ENCODE data around the gene SYNGR1.

SYNGR1 gene

GRCh38 chr22:39427751-39428596 lies 78.2 kb downstream of the SYNGR1 start:
- H3K4me3 ChIP-seq (ENCODE audit: control insufficient read depth in 1 of 7, extremely low read depth in 1 of 7, insufficient read depth in 4 of 7, low read depth in 2 of 7, low read length in 6 of 7), result no peak overlapping the region
- no peaks in the 10 kb centered on the region for H3K4me1 ChIP-seq (ENCODE audit: control extremely low read depth in 1 of 4, control insufficient read depth in 4 of 4, insufficient read depth in 4 of 4, low read length in 3 of 4)
- no peaks in the 10 kb centered on the region for H3K9me3 ChIP-seq (ENCODE audit: control extremely low read depth in 1 of 5, control insufficient read depth in 4 of 5, insufficient read depth in 2 of 5, low read depth in 1 of 5, low read length in 4 of 5)
- DNase-seq, result no peak
- POLR2A ChIA-PET, result no interaction called here
- H3K36me3 ChIP-seq (ENCODE audit: control insufficient read depth in 4 of 4, insufficient read depth in 4 of 4, low read length in 3 of 4), result peaks cover 27 to 86% (median 57%) of the 10 kb centered on the region in 4 experiments
- WGBS (ENCODE audit: insufficient coverage), result 97% methylated on average over 11 of the region's 13 CpGs
- no peaks in the 10 kb centered on the region for H3K27me3 ChIP-seq (replicated peaks in 2 of 5; ENCODE audit: control insufficient read depth in 4 of 5, insufficient read depth in 5 of 5, low read length in 4 of 5)
- H3K27ac ChIP-seq (ENCODE audit: insufficient read depth in 1 of 2, low read depth in 1 of 2, low read length in 2 of 2, poor library complexity in 1 of 2, severe bottlenecking in 2 of 2), result no peak overlapping the region
- CTCF ChIA-PET, result interaction anchor here (0.9 to 1.4 kb wide), 3 partner anchors 9 to 15 kb away, joined by 3 to 4 read pairs (median 4); no protein-coding TSS in a partner anchor

GRCh38 chr22:39428597-39429071 lies 78.8 kb downstream of the SYNGR1 start:
- Histone ChIP-seq H3K27ac (ENCODE audit: insufficient read depth in 1 of 2, low read depth in 1 of 2, low read length in 2 of 2, poor library complexity in 1 of 2, severe bottlenecking in 2 of 2) (no peak overlapping the region), H3K4me3 (ENCODE audit: control insufficient read depth in 1 of 7, extremely low read depth in 1 of 7, insufficient read depth in 4 of 7, low read depth in 2 of 7, low read length in 6 of 7) (no peak overlapping the region), H3K27me3 (replicated peaks in 2 of 5; ENCODE audit: control insufficient read depth in 4 of 5, insufficient read depth in 5 of 5, low read length in 4 of 5) (no peaks in the 10 kb centered on the region), H3K36me3 (ENCODE audit: control insufficient read depth in 4 of 4, insufficient read depth in 4 of 4, low read length in 3 of 4) (peaks cover 27 to 87% (median 57%) of the 10 kb centered on the region in 4 experiments), H3K9me3 (ENCODE audit: control extremely low read depth in 1 of 5, control insufficient read depth in 4 of 5, insufficient read depth in 2 of 5, low read depth in 1 of 5, low read length in 4 of 5) (no peaks in the 10 kb centered on the region), H3K4me1 (ENCODE audit: control extremely low read depth in 1 of 4, control insufficient read depth in 4 of 4, insufficient read depth in 4 of 4, low read length in 3 of 4) (no peaks in the 10 kb centered on the region)
- DNase-seq, result no peak
- POLR2A ChIA-PET, result interaction anchor here (0.6 kb wide), 1 partner anchor 97 kb away, joined by 4 read pairs; no protein-coding TSS in a partner anchor
- 100% methylated on average over 4 of the region's 10 CpGs for WGBS (ENCODE audit: insufficient coverage)
- CTCF ChIA-PET, result interaction anchor here (0.9 to 1.4 kb wide), 2 partner anchors 8 to 12 kb away, joined by 3 to 4 read pairs; no protein-coding TSS in a partner anchor

- Histone ChIP-seq H3K4me1 (ENCODE audit: control extremely low read depth in 1 of 4, control insufficient read depth in 4 of 4, insufficient read depth in 4 of 4, low read length in 3 of 4) (no peaks in the 10 kb centered on the region), H3K27ac (ENCODE audit: insufficient read depth in 1 of 2, low read depth in 1 of 2, low read length in 2 of 2, poor library complexity in 1 of 2, severe bottlenecking in 2 of 2) (no peak overlapping the region), H3K27me3 (replicated peaks in 2 of 5; ENCODE audit: control insufficient read depth in 4 of 5, insufficient read depth in 5 of 5, low read length in 4 of 5) (no peaks in the 10 kb centered on the region), H3K4me3 (ENCODE audit: control insufficient read depth in 1 of 7, extremely low read depth in 1 of 7, insufficient read depth in 4 of 7, low read depth in 2 of 7, low read length in 6 of 7) (no peak overlapping the region), H3K9me3 (ENCODE audit: control extremely low read depth in 1 of 5, control insufficient read depth in 4 of 5, insufficient read depth in 2 of 5, low read depth in 1 of 5, low read length in 4 of 5) (no peaks in the 10 kb centered on the region), H3K36me3 (ENCODE audit: control insufficient read depth in 4 of 4, insufficient read depth in 4 of 4, low read length in 3 of 4) (peaks cover 25 to 85% (median 57%) of the 10 kb centered on the region in 4 experiments)
- POLR2A ChIA-PET, result interaction anchor here (0.6 kb wide), 1 partner anchor 97 kb away, joined by 4 read pairs; no protein-coding TSS in a partner anchor
- CTCF ChIA-PET, result interaction anchor here (1.4 kb wide), 1 partner anchor 11 kb away, joined by 3 read pairs; no protein-coding TSS in a partner anchor
- DNase-seq, result no peak
- 95% methylated on average over 13 of the region's 13 CpGs for WGBS (ENCODE audit: insufficient coverage)
These were observed 79.4 kb downstream of the SYNGR1 start for GRCh38 chr22:39429186-39429585.

- ChIA-PET POLR2A (no interaction called here), CTCF (no interaction called here)
- 96% methylated on average over 26 of the region's 27 CpGs for WGBS (ENCODE audit: insufficient coverage)
- peaks cover 25 to 81% (median 56%) of the 10 kb centered on the region in 4 experiments for H3K36me3 ChIP-seq (ENCODE audit: control insufficient read depth in 4 of 4, insufficient read depth in 4 of 4, low read length in 3 of 4)
- no peaks in the 10 kb centered on the region for H3K9me3 ChIP-seq (ENCODE audit: control extremely low read depth in 1 of 5, control insufficient read depth in 4 of 5, insufficient read depth in 2 of 5, low read depth in 1 of 5, low read length in 4 of 5)
- no peak overlapping the region for H3K27ac ChIP-seq (ENCODE audit: insufficient read depth in 1 of 2, low read depth in 1 of 2, low read length in 2 of 2, poor library complexity in 1 of 2, severe bottlenecking in 2 of 2)
- H3K4me3 ChIP-seq (ENCODE audit: control insufficient read depth in 1 of 7, extremely low read depth in 1 of 7, insufficient read depth in 4 of 7, low read depth in 2 of 7, low read length in 6 of 7), result no peak overlapping the region
- H3K4me1 ChIP-seq (ENCODE audit: control extremely low read depth in 1 of 4, control insufficient read depth in 4 of 4, insufficient read depth in 4 of 4, low read length in 3 of 4), result no peaks in the 10 kb centered on the region
- DNase-seq, result no peak
- no peaks in the 10 kb centered on the region for H3K27me3 ChIP-seq (replicated peaks in 2 of 5; ENCODE audit: control insufficient read depth in 4 of 5, insufficient read depth in 5 of 5, low read length in 4 of 5)
These were observed 80.3 kb downstream of the SYNGR1 start for GRCh38 chr22:39429916-39430575.

GRCh38 chr22:39430576-39431150 lies 80.9 kb downstream of the SYNGR1 start:
- no peak for DNase-seq
- H3K27ac ChIP-seq (ENCODE audit: insufficient read depth in 1 of 2, low read depth in 1 of 2, low read length in 2 of 2, poor library complexity in 1 of 2, severe bottlenecking in 2 of 2), result no peak overlapping the region
- H3K4me1 ChIP-seq (ENCODE audit: control extremely low read depth in 1 of 4, control insufficient read depth in 4 of 4, insufficient read depth in 4 of 4, low read length in 3 of 4), result no peaks in the 10 kb centered on the region
- H3K27me3 ChIP-seq (replicated peaks in 2 of 5; ENCODE audit: control insufficient read depth in 4 of 5, insufficient read depth in 5 of 5, low read length in 4 of 5), result no peaks in the 10 kb centered on the region
- no peak overlapping the region for H3K4me3 ChIP-seq (ENCODE audit: control insufficient read depth in 1 of 7, extremely low read depth in 1 of 7, insufficient read depth in 4 of 7, low read depth in 2 of 7, low read length in 6 of 7)
- H3K9me3 ChIP-seq (ENCODE audit: control extremely low read depth in 1 of 5, control insufficient read depth in 4 of 5, insufficient read depth in 2 of 5, low read depth in 1 of 5, low read length in 4 of 5), result no peaks in the 10 kb centered on the region
- H3K36me3 ChIP-seq (ENCODE audit: control insufficient read depth in 4 of 4, insufficient read depth in 4 of 4, low read length in 3 of 4), result peaks cover 25 to 80% (median 56%) of the 10 kb centered on the region in 4 experiments
- WGBS (ENCODE audit: insufficient coverage), result 90% methylated on average over 10 of the region's 10 CpGs
- CTCF ChIA-PET, result interaction anchor here (1.4 kb wide), 1 partner anchor 18 kb away, joined by 3 read pairs; no protein-coding TSS in a partner anchor
- POLR2A ChIA-PET, result no interaction called here

- ChIA-PET CTCF (interaction anchor here (1.4 to 1.8 kb wide), 2 partner anchors 19 to 65 kb away, joined by 3 to 6 read pairs; no protein-coding TSS in a partner anchor), POLR2A (no interaction called here)
- no peak for DNase-seq
- Histone ChIP-seq H3K27me3 (replicated peaks in 2 of 5; ENCODE audit: control insufficient read depth in 4 of 5, insufficient read depth in 5 of 5, low read length in 4 of 5) (no peaks in the 10 kb centered on the region), H3K4me3 (ENCODE audit: control insufficient read depth in 1 of 7, extremely low read depth in 1 of 7, insufficient read depth in 4 of 7, low read depth in 2 of 7, low read length in 6 of 7) (no peak overlapping the region), H3K36me3 (ENCODE audit: control insufficient read depth in 4 of 4, insufficient read depth in 4 of 4, low read length in 3 of 4) (peaks cover 20 to 76% (median 54%) of the 10 kb centered on the region in 4 experiments), H3K27ac (ENCODE audit: insufficient read depth in 1 of 2, low read depth in 1 of 2, low read length in 2 of 2, poor library complexity in 1 of 2, severe bottlenecking in 2 of 2) (no peak overlapping the region), H3K9me3 (ENCODE audit: control extremely low read depth in 1 of 5, control insufficient read depth in 4 of 5, insufficient read depth in 2 of 5, low read depth in 1 of 5, low read length in 4 of 5) (no peaks in the 10 kb centered on the region), H3K4me1 (ENCODE audit: control extremely low read depth in 1 of 4, control insufficient read depth in 4 of 4, insufficient read depth in 4 of 4, low read length in 3 of 4) (peaks cover 0 to 3% (median under 1%) of the 10 kb centered on the region in 4 experiments)
- 92% methylated on average over 11 of the region's 11 CpGs for WGBS (ENCODE audit: insufficient coverage)
These were observed 81.5 kb downstream of the SYNGR1 start for GRCh38 chr22:39431216-39431801.
